ENCODE measurements around the gene SEMA3A.

DNA sequence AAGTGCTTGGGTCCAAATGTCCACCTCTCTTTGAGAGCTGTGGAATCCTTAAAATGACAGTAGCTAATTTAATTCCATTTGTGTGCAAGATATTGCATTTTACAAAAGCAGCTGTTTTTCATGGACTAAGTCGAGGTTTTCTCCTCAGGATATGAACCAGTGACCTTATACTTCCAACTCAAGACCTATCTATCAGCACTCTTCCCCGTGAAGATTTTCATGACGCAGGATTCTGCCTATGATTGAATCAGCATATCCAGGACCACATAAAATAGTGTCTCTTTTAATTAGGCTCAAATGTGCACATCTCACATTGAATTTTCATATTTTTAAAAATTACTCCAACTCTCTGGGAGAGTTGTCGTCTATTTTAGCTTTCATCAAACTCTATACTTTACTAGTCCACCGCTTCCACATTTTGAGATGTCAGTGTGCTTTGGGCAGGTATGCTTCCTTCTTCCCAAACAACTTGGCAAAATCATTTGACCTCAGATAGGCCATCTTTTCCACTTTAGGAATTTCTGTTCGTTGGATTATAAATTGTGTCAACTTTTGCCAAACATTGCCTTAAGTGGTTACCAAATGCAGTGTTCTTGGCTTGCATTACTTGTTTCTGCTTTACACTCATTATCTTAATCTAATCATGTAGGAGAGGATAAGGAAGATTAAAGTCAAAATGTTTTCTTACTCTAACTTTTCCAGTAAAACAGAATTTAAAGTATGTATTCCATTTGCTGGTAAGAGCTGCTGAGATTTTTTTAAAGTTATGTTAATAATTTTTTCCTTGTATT lies 39.4 kb downstream of the SEMA3A start:
- TF ChIP-seq, protein P1, sequence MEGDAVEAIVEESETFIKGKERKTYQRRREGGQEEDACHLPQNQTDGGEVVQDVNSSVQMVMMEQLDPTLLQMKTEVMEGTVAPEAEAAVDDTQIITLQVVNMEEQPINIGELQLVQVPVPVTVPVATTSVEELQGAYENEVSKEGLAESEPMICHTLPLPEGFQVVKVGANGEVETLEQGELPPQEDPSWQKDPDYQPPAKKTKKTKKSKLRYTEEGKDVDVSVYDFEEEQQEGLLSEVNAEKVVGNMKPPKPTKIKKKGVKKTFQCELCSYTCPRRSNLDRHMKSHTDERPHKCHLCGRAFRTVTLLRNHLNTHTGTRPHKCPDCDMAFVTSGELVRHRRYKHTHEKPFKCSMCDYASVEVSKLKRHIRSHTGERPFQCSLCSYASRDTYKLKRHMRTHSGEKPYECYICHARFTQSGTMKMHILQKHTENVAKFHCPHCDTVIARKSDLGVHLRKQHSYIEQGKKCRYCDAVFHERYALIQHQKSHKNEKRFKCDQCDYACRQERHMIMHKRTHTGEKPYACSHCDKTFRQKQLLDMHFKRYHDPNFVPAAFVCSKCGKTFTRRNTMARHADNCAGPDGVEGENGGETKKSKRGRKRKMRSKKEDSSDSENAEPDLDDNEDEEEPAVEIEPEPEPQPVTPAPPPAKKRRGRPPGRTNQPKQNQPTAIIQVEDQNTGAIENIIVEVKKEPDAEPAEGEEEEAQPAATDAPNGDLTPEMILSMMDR (IDR thresholded peaks at IDR 0.05): no peak
- TF ChIP-seq EP300 (IDR thresholded peaks at IDR 0.05): no peak

Measured in ovary (tissue), 3 donors.